Colonic mucosa (tissue), 4 donors: Measurements from ENCODE around the gene CENPK. TPM values are rescaled to one million over a fixed set of nuclear protein-coding genes. Genes with fewer than 3 reads are reported as not detected.

ENCODE experiments used
- DNase-seq: peaks from one replicate; pipeline ENCODE4 v3.0.0-alpha.2; 2020
- H3K27ac ChIP-seq: fragments of 200-600 bp; one replicate; pipeline ENCODE4 v1.8.0; 2021
- H3K27me3 ChIP-seq: fragments of 200-600 bp; one replicate; pipeline ENCODE4 v1.8.0; 2021
- H3K36me3 ChIP-seq: fragments of 200-600 bp; one replicate; pipeline ENCODE4 v1.8.0; 2021
- H3K4me1 ChIP-seq: fragments of 200-600 bp; one replicate; pipeline ENCODE4 v1.8.0; 2021; ENCODE audit warnings: mild to moderate bottlenecking
- H3K4me3 ChIP-seq: fragments of 200-600 bp; one replicate; pipeline ENCODE4 v1.8.0; 2021
- H3K9ac ChIP-seq, 2 donors: one replicate each; pipeline ENCODE4 v1.7.0; 2013; ENCODE audit warnings: control low read depth in 2 of 2, low read depth in 2 of 2, low read length in 2 of 2
- H3K9me3 ChIP-seq: fragments of 200-600 bp; one replicate; pipeline ENCODE4 v1.8.0; 2021
- CTCF ChIP-seq: fragments of 200-600 bp; IDR thresholded peaks from one replicate; pipeline ENCODE4 v1.8.0; 2022; ENCODE audit warnings: antibody characterized with exemption, mild to moderate bottlenecking
- intact Hi-C: fragments of 100-400 bp; cut with DNase I; formaldehyde crosslinking; loops from one replicate; pipeline ENCODE4 v1.14.1; 2022
- total RNA-seq, 2 donors: library from RNA; stranded (reverse); fragmentation: NEBNext Ultra II Directional in 1 of 2; extraction: Animal tissue kit (Norgen Biotek cat#: 25700) in 1 of 2; gene quantifications; one replicate each; pipeline ENCODE4 v1.2.1, GENCODE V29; 2021
- donor health status: healthy.
- donor health status: DM: no; HTN: no; CAD: no.
- donor health status: DM: no; HTN: no; CAD: no.

CENPK gene
- total RNA-seq, 2 donors from 2014 or later = 10.4 to 31.4 TPM

GRCh38 chr5:65556181-65556580 lies 6.8 kb downstream of the CENPK start:
- H3K36me3 ChIP-seq = no peaks in the 10 kb centered on the region
- TF ChIP-seq CTCF = no peak
- H3K9ac ChIP-seq = no peak overlapping the region
- DNase-seq = no peak
- H3K27ac ChIP-seq = no peak overlapping the region
- no peaks in the 10 kb centered on the region for H3K4me1 ChIP-seq
- intact Hi-C loops = no loop called here
- H3K27me3 ChIP-seq = no peaks in the 10 kb centered on the region
- no peak overlapping the region for H3K4me3 ChIP-seq
- no peaks in the 10 kb centered on the region for H3K9me3 ChIP-seq

GRCh38 chr5:65555287-65555686 lies 7.7 kb downstream of the CENPK start:
- TF ChIP-seq CTCF = no peak

GRCh38 chr5:65553941-65554340 lies 9.0 kb downstream of the CENPK start:
- intact Hi-C loops = no loop called here
- Histone ChIP-seq H3K4me3 (no peak overlapping the region), H3K27ac (no peak overlapping the region), H3K4me1 (no peaks in the 10 kb centered on the region), H3K27me3 (no peaks in the 10 kb centered on the region), H3K9me3 (no peaks in the 10 kb centered on the region), H3K9ac (no peak overlapping the region), H3K36me3 (no peaks in the 10 kb centered on the region)
- TF ChIP-seq CTCF = no peak
- no peak for DNase-seq

More at GRCh38 chr5:65555287-65555686, 7.7 kb downstream of the CENPK start:
- H3K9ac ChIP-seq = no peak overlapping the region
- intact Hi-C loops = no loop called here
- H3K9me3 ChIP-seq = no peaks in the 10 kb centered on the region
- no peaks in the 10 kb centered on the region for H3K36me3 ChIP-seq
- no peaks in the 10 kb centered on the region for H3K4me1 ChIP-seq
- no peak for DNase-seq
- H3K27ac ChIP-seq = no peak overlapping the region
- H3K27me3 ChIP-seq = no peaks in the 10 kb centered on the region
- H3K4me3 ChIP-seq = no peak overlapping the region

GRCh38 chr5:65548281-65548680 lies 14.7 kb downstream of the CENPK start:
- H3K9ac ChIP-seq = no peak overlapping the region
- H3K27me3 ChIP-seq = no peaks in the 10 kb centered on the region
- TF ChIP-seq CTCF = no peak
- no peaks in the 10 kb centered on the region for H3K36me3 ChIP-seq
- H3K4me3 ChIP-seq = no peak overlapping the region
- H3K4me1 ChIP-seq = no peaks in the 10 kb centered on the region
- no peaks in the 10 kb centered on the region for H3K9me3 ChIP-seq
- DNase-seq = no peak
- no peak overlapping the region for H3K27ac ChIP-seq
- intact Hi-C loops = no loop called here

- H3K27ac ChIP-seq = no peak overlapping the region
- H3K36me3 ChIP-seq = no peaks in the 10 kb centered on the region
- no peak overlapping the region for H3K9ac ChIP-seq
- DNase-seq = no peak
- no peaks in the 10 kb centered on the region for H3K27me3 ChIP-seq
- no peaks in the 10 kb centered on the region for H3K9me3 ChIP-seq
- no peak for TF ChIP-seq CTCF
- H3K4me1 ChIP-seq = no peaks in the 10 kb centered on the region
- intact Hi-C loops = no loop called here
- no peak overlapping the region for H3K4me3 ChIP-seq
Measured at GRCh38 chr5:65546141-65546540, 16.8 kb downstream of the CENPK start.

- H3K9ac ChIP-seq = no peak overlapping the region
- H3K27me3 ChIP-seq = no peaks in the 10 kb centered on the region
- H3K4me1 ChIP-seq = no peaks in the 10 kb centered on the region
- TF ChIP-seq CTCF = no peak
- H3K9me3 ChIP-seq = no peaks in the 10 kb centered on the region
- no peak for DNase-seq
- intact Hi-C loops = no loop called here
- no peak overlapping the region for H3K27ac ChIP-seq
- H3K4me3 ChIP-seq = no peak overlapping the region
- no peaks in the 10 kb centered on the region for H3K36me3 ChIP-seq
Measured at GRCh38 chr5:65544473-65544872, 18.5 kb downstream of the CENPK start.
